Measurements from ENCODE around the gene SERPINA3.

Gene SERPINA3

GRCh38 chr14:94598816-94599655, 13.2 kb upstream of the SERPINA3 start:
- H3K4me3 ChIP-seq (ENCODE audit: low read depth, low read length), result no peak overlapping the region
- in situ Hi-C loops (cut with HindIII; ENCODE audit: low pct_ligation_motif_present, low sequenced_read_pairs), result no loop called here

GRCh38 chr14:94599656-94600004, 12.6 kb upstream of the SERPINA3 start:
- Histone ChIP-seq H3K27ac (peak overlapping the region; percentile 99), H3K27me3 (replicated peaks) (no peaks in the 10 kb centered on the region), H3K36me3 (replicated peaks) (no peaks in the 10 kb centered on the region), H3K4me3 (ENCODE audit: low read depth, low read length) (no peak overlapping the region)
- DNase-seq, result peak; percentile 38
- TF ChIP-seq, protein P1, sequence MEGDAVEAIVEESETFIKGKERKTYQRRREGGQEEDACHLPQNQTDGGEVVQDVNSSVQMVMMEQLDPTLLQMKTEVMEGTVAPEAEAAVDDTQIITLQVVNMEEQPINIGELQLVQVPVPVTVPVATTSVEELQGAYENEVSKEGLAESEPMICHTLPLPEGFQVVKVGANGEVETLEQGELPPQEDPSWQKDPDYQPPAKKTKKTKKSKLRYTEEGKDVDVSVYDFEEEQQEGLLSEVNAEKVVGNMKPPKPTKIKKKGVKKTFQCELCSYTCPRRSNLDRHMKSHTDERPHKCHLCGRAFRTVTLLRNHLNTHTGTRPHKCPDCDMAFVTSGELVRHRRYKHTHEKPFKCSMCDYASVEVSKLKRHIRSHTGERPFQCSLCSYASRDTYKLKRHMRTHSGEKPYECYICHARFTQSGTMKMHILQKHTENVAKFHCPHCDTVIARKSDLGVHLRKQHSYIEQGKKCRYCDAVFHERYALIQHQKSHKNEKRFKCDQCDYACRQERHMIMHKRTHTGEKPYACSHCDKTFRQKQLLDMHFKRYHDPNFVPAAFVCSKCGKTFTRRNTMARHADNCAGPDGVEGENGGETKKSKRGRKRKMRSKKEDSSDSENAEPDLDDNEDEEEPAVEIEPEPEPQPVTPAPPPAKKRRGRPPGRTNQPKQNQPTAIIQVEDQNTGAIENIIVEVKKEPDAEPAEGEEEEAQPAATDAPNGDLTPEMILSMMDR (IDR thresholded peaks at IDR 0.05; ENCODE audit: low read depth, low read length, missing control alignments), result no peak
- in situ Hi-C loops (cut with HindIII; ENCODE audit: low pct_ligation_motif_present, low sequenced_read_pairs), result no loop called here

More at GRCh38 chr14:94598816-94599655, 13.2 kb upstream of the SERPINA3 start:
- DNase-seq, result peak; percentile 98
- peak overlapping the region; percentile 99 for H3K27ac ChIP-seq
- H3K36me3 ChIP-seq (replicated peaks), result no peaks in the 10 kb centered on the region
- H3K27me3 ChIP-seq (replicated peaks), result no peaks in the 10 kb centered on the region
- TF ChIP-seq, protein P1 (IDR thresholded peaks at IDR 0.05; ENCODE audit: low read depth, low read length, missing control alignments), result peak; percentile 63

DNA sequence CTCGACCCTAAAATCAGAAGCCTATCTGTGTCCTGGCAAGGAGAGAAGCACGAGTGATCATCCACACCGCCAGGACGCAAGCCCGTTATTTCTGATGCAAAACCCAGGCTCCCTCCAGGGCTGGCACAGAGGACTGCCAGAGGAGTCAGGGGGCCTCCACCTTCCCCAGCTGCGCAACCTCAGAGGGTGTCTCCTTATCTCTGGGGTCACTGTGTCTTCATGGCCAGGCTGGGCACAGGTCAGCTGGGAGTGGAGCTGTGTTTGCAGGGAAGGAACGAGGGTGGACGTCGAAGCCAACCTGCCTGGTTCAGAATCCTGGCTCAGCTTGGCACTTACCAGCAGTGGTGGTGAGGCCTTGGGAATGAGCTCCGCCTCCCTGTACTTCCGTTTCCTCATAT, 12.0 kb upstream of the SERPINA3 start:
- Histone ChIP-seq H3K4me3 (ENCODE audit: low read depth, low read length) (no peak overlapping the region), H3K27ac (peak overlapping the region; percentile 99), H3K27me3 (replicated peaks) (no peaks in the 10 kb centered on the region), H3K36me3 (replicated peaks) (no peaks in the 10 kb centered on the region)
- in situ Hi-C loops (cut with HindIII; ENCODE audit: low pct_ligation_motif_present, low sequenced_read_pairs), result no loop called here
- TF ChIP-seq, protein P1 (IDR thresholded peaks at IDR 0.05; ENCODE audit: low read depth, low read length, missing control alignments), result no peak
- no peak for DNase-seq

- peak; percentile 80 for DNase-seq
- in situ Hi-C loops (cut with HindIII; ENCODE audit: low pct_ligation_motif_present, low sequenced_read_pairs), result no loop called here
- Histone ChIP-seq H3K4me3 (ENCODE audit: low read depth, low read length) (no peak overlapping the region), H3K27ac (peak overlapping the region; percentile 99), H3K27me3 (replicated peaks) (no peaks in the 10 kb centered on the region), H3K36me3 (replicated peaks) (no peaks in the 10 kb centered on the region)
- TF ChIP-seq, protein P1 (IDR thresholded peaks at IDR 0.05; ENCODE audit: low read depth, low read length, missing control alignments), result no peak
Measured at GRCh38 chr14:94601884-94602391, 10.3 kb upstream of the SERPINA3 start.

DNA sequence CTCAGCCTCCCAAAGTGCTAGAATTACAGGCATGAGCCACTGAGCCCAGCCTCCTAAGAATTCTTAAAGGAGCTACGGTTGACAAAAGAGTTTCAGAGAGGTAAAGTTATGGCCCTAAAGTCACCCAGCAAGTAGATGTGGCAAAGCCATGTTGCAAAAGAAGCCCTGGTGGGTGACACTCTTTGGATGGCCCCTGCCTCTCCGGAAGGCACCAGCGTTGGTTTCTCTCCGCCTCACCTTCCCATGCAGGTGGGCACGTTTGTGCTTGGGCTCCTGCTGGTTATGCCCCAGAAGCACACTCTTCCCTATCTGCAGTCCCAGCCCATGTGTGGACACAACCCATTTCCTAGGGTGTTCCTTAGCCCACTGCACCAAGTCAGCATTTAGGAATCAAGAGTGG, 9.5 kb upstream of the SERPINA3 start:
- DNase-seq, result no peak
- no peak overlapping the region for H3K4me3 ChIP-seq (ENCODE audit: low read depth, low read length)
- no peaks in the 10 kb centered on the region for H3K36me3 ChIP-seq (replicated peaks)
- in situ Hi-C loops (cut with HindIII; ENCODE audit: low pct_ligation_motif_present, low sequenced_read_pairs), result no loop called here
- TF ChIP-seq, protein P1 (IDR thresholded peaks at IDR 0.05; ENCODE audit: low read depth, low read length, missing control alignments), result no peak
- no peak overlapping the region for H3K27ac ChIP-seq
- H3K27me3 ChIP-seq (replicated peaks), result no peaks in the 10 kb centered on the region
